ENCODE data around the gene NPPC. TPM values are rescaled to one million over a fixed set of nuclear protein-coding genes. Genes with fewer than 3 reads are reported as not detected.

NPPC gene
- total and polyA plus RNA-seq, 2 of the 8 experiments (the other 6 are each of a cell fraction or from before 2014, with no cell fraction given), result 1.3 to 4.7 TPM

DNA sequence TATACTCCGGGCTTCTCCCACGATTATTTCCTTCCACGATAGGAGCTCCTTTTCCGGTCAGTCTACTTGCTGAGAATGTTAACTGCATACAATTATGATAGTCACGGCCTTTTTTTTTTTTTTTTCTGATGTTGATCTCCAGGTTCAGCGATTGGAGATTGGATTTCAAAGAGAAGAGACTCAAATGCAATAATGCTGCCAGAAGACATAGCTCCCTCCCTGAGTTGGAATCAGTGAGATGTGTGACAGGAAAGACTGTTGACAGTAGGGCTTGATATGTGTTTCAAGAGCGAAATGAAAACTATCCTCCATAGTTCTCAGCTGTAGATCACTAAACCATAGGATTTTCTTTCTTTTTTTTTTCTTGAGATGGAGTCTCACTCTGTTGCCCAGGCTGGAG, 47.0 kb downstream of the NPPC start (continued):
- TF ChIP-seq, protein P1, sequence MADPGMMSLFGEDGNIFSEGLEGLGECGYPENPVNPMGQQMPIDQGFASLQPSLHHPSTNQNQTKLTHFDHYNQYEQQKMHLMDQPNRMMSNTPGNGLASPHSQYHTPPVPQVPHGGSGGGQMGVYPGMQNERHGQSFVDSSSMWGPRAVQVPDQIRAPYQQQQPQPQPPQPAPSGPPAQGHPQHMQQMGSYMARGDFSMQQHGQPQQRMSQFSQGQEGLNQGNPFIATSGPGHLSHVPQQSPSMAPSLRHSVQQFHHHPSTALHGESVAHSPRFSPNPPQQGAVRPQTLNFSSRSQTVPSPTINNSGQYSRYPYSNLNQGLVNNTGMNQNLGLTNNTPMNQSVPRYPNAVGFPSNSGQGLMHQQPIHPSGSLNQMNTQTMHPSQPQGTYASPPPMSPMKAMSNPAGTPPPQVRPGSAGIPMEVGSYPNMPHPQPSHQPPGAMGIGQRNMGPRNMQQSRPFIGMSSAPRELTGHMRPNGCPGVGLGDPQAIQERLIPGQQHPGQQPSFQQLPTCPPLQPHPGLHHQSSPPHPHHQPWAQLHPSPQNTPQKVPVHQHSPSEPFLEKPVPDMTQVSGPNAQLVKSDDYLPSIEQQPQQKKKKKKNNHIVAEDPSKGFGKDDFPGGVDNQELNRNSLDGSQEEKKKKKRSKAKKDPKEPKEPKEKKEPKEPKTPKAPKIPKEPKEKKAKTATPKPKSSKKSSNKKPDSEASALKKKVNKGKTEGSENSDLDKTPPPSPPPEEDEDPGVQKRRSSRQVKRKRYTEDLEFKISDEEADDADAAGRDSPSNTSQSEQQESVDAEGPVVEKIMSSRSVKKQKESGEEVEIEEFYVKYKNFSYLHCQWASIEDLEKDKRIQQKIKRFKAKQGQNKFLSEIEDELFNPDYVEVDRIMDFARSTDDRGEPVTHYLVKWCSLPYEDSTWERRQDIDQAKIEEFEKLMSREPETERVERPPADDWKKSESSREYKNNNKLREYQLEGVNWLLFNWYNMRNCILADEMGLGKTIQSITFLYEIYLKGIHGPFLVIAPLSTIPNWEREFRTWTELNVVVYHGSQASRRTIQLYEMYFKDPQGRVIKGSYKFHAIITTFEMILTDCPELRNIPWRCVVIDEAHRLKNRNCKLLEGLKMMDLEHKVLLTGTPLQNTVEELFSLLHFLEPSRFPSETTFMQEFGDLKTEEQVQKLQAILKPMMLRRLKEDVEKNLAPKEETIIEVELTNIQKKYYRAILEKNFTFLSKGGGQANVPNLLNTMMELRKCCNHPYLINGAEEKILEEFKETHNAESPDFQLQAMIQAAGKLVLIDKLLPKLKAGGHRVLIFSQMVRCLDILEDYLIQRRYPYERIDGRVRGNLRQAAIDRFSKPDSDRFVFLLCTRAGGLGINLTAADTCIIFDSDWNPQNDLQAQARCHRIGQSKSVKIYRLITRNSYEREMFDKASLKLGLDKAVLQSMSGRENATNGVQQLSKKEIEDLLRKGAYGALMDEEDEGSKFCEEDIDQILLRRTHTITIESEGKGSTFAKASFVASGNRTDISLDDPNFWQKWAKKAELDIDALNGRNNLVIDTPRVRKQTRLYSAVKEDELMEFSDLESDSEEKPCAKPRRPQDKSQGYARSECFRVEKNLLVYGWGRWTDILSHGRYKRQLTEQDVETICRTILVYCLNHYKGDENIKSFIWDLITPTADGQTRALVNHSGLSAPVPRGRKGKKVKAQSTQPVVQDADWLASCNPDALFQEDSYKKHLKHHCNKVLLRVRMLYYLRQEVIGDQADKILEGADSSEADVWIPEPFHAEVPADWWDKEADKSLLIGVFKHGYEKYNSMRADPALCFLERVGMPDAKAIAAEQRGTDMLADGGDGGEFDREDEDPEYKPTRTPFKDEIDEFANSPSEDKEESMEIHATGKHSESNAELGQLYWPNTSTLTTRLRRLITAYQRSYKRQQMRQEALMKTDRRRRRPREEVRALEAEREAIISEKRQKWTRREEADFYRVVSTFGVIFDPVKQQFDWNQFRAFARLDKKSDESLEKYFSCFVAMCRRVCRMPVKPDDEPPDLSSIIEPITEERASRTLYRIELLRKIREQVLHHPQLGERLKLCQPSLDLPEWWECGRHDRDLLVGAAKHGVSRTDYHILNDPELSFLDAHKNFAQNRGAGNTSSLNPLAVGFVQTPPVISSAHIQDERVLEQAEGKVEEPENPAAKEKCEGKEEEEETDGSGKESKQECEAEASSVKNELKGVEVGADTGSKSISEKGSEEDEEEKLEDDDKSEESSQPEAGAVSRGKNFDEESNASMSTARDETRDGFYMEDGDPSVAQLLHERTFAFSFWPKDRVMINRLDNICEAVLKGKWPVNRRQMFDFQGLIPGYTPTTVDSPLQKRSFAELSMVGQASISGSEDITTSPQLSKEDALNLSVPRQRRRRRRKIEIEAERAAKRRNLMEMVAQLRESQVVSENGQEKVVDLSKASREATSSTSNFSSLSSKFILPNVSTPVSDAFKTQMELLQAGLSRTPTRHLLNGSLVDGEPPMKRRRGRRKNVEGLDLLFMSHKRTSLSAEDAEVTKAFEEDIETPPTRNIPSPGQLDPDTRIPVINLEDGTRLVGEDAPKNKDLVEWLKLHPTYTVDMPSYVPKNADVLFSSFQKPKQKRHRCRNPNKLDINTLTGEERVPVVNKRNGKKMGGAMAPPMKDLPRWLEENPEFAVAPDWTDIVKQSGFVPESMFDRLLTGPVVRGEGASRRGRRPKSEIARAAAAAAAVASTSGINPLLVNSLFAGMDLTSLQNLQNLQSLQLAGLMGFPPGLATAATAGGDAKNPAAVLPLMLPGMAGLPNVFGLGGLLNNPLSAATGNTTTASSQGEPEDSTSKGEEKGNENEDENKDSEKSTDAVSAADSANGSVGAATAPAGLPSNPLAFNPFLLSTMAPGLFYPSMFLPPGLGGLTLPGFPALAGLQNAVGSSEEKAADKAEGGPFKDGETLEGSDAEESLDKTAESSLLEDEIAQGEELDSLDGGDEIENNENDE (IDR thresholded peaks at IDR 0.05; ENCODE audit: insufficient replicate concordance, low read length), result no peak
- TF ChIP-seq CBX5 (IDR thresholded peaks at IDR 0.05; ENCODE audit: low read depth, low read length) (no peak), GABPA (IDR thresholded peaks at IDR 0.05; ENCODE audit: borderline replicate concordance, insufficient read depth, low read length) (no peak)

All from H1 (cell line).